ENCODE measurements around the gene CCDC38.
"Not testable (repeated sequence)": the region's sequence is repeated elsewhere in the genome, so short reads cannot be mapped to it uniquely, and the experiment has no call there.

The CCDC38 gene

GRCh38 chr12:95942524-95943329 lies at the start of gene CCDC38:
Gene CCDC38, minus strand, starts transcription at chr12:95942614. Its CDS starts 6,105 bp downstream, at chr12:95936509.
- DNase-seq (ENCODE audit: low read depth): peak; percentile 69

GRCh38 chr12:95990136-95990535 lies 47.7 kb upstream of the CCDC38 start:
- DNase-seq (ENCODE audit: low read depth): no peak

- DNase-seq (ENCODE audit: low read depth): no peak
These were observed 47.2 kb upstream of the CCDC38 start for GRCh38 chr12:95989504-95990123.

DNA sequence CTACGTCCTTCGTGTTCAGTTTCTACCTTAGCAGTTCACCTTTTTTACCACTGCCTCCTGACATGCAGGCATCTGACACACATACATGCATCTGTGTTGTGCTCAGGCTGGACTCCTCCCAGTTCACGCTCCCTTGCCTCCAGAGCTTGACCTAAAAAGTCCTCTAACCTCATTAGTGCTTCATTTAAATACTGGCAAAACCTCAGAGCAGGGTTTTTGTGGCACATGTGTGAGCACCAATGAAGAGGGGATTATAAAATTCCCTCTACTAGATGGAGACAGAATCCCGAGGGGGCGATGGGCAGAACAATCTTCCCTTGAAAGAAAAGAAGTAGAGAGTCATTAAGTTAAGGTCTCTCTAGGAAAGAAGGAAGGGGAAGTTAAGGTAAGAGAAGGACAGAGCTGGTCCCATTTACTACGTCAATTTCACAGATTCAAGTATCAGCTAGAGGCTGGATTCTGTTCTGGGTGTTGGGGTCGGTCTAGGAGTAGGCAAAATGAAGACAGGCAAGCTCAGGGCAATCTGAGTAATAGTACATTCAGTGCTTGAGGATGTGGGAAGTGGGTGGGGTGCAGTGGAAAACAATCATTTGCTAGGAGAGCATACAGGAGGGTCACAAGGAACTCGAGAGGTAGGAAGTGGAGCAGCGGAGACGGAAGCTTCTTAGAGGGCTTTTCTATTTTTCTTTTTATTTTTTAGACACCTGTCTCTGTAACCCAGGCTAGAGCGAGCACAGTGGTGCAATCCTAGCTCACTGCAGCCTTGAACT lies 46.3 kb upstream of the CCDC38 start:
- DNase-seq (ENCODE audit: low read depth): no peak

GRCh38 chr12:95986635-95987570 lies 44.5 kb upstream of the CCDC38 start:
- DNase-seq (ENCODE audit: low read depth): no peak

GRCh38 chr12:95984682-95985081 lies 42.3 kb upstream of the CCDC38 start:
- no peak for DNase-seq (ENCODE audit: low read depth)

DNA sequence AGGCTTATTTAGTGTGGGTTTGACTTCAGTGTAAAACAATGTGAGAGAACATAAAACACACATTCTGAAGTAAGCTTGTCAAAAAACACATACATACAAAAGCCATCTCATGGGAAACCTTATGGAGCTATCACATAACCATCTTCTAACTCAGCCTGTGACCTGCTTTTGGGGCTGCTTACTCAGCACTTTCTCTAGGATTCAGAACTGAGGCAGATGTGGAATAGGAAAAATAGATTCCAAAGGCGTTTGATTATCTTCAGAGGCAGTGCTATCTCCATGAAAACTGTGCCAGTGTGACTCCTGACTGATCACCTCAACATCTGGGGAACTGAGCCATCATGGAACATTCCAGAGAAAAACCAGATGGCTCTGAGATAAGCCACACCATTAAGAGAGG lies 40.2 kb upstream of the CCDC38 start:
- DNase-seq (ENCODE audit: low read depth): no peak

GRCh38 chr12:95980437-95980836 lies 38.0 kb upstream of the CCDC38 start:
- DNase-seq (ENCODE audit: low read depth): no peak

DNA sequence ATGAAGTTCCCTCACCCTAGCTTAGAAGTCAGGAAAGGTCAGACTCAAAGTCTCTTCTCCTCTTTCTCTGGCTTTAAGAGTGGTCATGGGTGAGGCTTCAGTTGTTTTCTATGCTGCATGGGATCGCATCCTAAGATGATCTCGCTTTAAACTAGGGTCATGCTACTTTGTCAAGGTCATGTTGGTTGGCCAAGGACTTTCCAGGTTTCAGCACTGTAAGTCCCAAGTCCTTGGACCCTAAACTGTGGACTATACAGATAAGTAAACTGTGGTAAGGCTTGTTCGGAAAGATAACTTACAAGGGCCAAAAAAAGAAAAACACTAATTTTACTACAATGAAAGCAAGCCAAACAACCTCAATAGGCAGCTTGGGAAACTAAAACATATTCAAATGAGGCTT lies 36.4 kb upstream of the CCDC38 start:
- DNase-seq (ENCODE audit: low read depth): no peak

- no peak for DNase-seq (ENCODE audit: low read depth)
These were observed 35.9 kb upstream of the CCDC38 start for GRCh38 chr12:95978351-95978750.

GRCh38 chr12:95977764-95978305 lies 35.4 kb upstream of the CCDC38 start:
- no peak for DNase-seq (ENCODE audit: low read depth)

DNA sequence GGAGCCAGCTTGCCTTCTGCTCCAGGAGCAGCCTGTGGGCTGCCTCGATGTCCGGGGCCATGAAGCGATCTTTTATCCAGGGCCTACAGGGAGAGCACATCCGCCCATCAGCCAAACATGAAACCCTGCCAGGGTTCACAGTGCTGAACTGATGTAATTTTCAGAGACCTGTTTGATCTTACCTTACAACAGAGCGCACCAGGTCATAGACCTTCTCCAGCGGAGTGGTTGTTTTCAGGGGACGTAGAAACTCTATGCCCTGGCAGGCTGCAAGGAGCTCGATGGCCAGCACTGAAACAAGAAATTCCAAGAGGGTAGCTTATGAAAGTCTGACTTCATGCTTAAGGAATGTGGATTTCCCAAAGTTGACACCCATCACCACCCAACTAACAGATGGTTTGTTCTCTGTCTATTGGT lies 34.0 kb upstream of the CCDC38 start:
- DNase-seq (ENCODE audit: low read depth): no peak

GRCh38 chr12:95975491-95975890 lies 33.1 kb upstream of the CCDC38 start:
- DNase-seq (ENCODE audit: low read depth): no peak

- no peak for DNase-seq (ENCODE audit: low read depth)
These were observed 31.9 kb upstream of the CCDC38 start for GRCh38 chr12:95974358-95974757.

GRCh38 chr12:95972832-95973456 lies 30.5 kb upstream of the CCDC38 start:
- DNase-seq (ENCODE audit: low read depth): no peak

DNA sequence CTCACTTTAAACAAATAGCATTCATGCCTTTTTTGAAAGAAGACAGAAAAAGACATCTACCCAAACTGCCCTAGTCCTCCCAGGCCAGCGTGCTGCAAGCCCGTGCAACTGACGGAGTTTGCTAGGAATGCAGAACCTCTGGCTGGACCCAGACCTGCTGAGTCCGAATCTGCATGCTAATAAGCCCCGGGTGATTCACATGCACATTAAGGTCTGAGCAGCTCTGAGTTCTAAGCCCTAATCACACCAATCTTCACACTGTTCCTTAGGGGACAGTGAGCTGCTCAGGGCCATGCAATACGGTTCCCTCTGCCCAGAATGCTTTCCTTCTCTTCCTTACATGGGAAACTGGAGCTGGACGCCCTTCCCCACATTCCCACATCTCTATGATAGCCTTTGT lies 28.5 kb upstream of the CCDC38 start:
- no peak for DNase-seq (ENCODE audit: low read depth)

DNA sequence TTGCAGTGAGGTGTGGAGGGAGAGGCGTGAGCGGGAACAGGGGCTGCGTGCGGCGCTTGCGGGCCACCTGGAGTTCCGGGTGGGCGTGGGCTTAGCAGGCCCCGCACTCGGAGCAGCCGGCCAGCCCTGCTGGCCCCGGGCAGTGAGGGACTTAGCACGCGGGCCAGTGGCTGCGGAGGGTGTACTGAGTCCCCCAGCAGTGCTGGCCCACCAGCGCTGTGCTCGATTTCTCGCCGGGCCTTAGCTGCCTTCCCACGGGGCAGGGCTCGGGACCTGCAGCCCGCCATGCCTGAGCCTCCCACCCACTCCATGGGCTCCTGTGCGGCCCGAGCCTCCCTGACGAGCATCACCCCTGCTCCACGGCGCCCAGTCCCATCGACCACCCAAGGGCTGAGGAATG lies 26.7 kb upstream of the CCDC38 start:
- not testable (repeated sequence) for DNase-seq (ENCODE audit: low read depth)

- DNase-seq (ENCODE audit: low read depth): no peak
These were observed 24.9 kb upstream of the CCDC38 start for GRCh38 chr12:95967301-95967700.

GRCh38 chr12:95966287-95966870 lies 24.0 kb upstream of the CCDC38 start:
- no peak for DNase-seq (ENCODE audit: low read depth)

GRCh38 chr12:95963096-95963495 lies 20.7 kb upstream of the CCDC38 start:
- DNase-seq (ENCODE audit: low read depth): no peak

- DNase-seq (ENCODE audit: low read depth): no peak
These were observed 19.8 kb upstream of the CCDC38 start for GRCh38 chr12:95962222-95962621.
